Measurements from ENCODE around the gene AMIGO3.
A peak's percentile ranks its signal among the peaks of the same experiment; 100 is the strongest.

DNA sequence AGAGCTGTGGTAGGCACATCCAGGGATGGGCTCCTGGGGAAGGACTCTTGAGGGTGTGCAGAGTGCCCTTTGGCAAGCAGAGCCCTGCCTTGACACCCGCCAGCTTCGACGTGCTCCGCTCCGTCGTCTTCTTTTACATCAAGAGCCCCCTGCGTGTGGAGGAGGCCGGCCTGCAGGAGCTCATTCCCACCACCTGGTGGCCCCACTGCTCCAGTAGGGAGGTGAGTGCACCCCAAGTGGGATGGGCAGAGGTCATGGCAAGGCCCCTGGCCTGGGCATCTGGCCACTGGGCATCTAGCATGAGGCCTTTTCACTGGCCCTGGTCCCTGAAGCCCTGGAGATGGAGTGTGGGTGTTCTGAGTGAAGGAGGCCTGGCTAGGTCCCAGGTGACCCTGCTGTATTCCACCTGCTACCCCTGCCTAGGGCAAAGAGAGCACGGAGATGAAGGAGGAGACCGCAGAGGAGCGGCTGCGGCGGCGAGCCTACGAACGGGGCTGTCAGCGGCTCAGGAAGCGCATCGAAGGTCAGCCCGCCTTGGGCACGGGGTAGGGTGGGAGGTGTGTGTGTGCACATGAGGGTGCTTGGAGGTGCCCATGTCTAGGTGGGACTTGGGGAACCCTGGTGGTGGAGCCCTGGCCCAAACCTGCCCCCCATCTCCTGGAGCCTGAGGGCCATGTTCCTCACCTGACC is 18.0 kb downstream of the AMIGO3 start:
- TF ChIP-seq, protein P1, sequence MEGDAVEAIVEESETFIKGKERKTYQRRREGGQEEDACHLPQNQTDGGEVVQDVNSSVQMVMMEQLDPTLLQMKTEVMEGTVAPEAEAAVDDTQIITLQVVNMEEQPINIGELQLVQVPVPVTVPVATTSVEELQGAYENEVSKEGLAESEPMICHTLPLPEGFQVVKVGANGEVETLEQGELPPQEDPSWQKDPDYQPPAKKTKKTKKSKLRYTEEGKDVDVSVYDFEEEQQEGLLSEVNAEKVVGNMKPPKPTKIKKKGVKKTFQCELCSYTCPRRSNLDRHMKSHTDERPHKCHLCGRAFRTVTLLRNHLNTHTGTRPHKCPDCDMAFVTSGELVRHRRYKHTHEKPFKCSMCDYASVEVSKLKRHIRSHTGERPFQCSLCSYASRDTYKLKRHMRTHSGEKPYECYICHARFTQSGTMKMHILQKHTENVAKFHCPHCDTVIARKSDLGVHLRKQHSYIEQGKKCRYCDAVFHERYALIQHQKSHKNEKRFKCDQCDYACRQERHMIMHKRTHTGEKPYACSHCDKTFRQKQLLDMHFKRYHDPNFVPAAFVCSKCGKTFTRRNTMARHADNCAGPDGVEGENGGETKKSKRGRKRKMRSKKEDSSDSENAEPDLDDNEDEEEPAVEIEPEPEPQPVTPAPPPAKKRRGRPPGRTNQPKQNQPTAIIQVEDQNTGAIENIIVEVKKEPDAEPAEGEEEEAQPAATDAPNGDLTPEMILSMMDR (IDR thresholded peaks at IDR 0.05) = peak; percentile 66
- TF ChIP-seq EZH2 (IDR thresholded peaks at IDR 0.05) = no peak

All from neural progenitor cell (in vitro differentiated cells).